Parathyroid adenoma (tissue), 2 donors: ENCODE measurements around the gene GPAT2.
"Not testable (repeated sequence)": the region's sequence is repeated elsewhere in the genome, so short reads cannot be mapped to it uniquely, and the experiment has no call there.

ENCODE experiments used
- H2AFZ ChIP-seq: fragments of 300-600 bp; sonication (generic); one replicate; pipeline ENCODE4 v1.7.0; 2017; ENCODE audit warnings: antibody characterized with exemption, mild to moderate bottlenecking
- H3K27ac ChIP-seq: fragments of 300-600 bp; sonication (generic); one replicate; pipeline ENCODE4 v1.7.0; 2017
- H3K27me3 ChIP-seq: fragments of 300-600 bp; sonication (generic); one replicate; pipeline ENCODE4 v1.7.0; 2017; ENCODE audit warnings: low read length; ENCODE audit not compliant: control insufficient read depth, insufficient read depth
- H3K36me3 ChIP-seq: fragments of 300-600 bp; sonication (generic); one replicate; pipeline ENCODE4 v1.7.0; 2017; ENCODE audit warnings: low read length; ENCODE audit not compliant: control insufficient read depth, insufficient read depth
- H3K4me1 ChIP-seq: fragments of 300-600 bp; sonication (generic); one replicate; pipeline ENCODE4 v1.7.0; 2017; ENCODE audit warnings: control low read depth
- H3K4me2 ChIP-seq: fragments of 300-600 bp; sonication (generic); one replicate; pipeline ENCODE4 v1.7.0; 2017; ENCODE audit warnings: low read length
- H3K4me3 ChIP-seq: fragments of 300-600 bp; sonication (generic); one replicate; pipeline ENCODE4 v1.7.0; 2017; ENCODE audit warnings: low read depth, low read length
- H3K79me2 ChIP-seq: fragments of 300-600 bp; sonication (generic); one replicate; pipeline ENCODE4 v1.7.0; 2017; ENCODE audit warnings: control low read depth
- H3K9ac ChIP-seq: fragments of 300-600 bp; sonication (generic); one replicate; pipeline ENCODE4 v1.7.0; 2017; ENCODE audit warnings: mild to moderate bottlenecking
- H3K9me3 ChIP-seq: fragments of 300-600 bp; sonication (generic); one replicate; pipeline ENCODE4 v1.7.0; 2017; ENCODE audit warnings: low read length; ENCODE audit not compliant: control insufficient read depth
- donor health status: primary hyperparathyroidism.

GPAT2 gene

GRCh38 chr2:96054537-96054936, 19.8 kb upstream of the GPAT2 start:
- H3K27me3 ChIP-seq, H3K4me3 ChIP-seq, H3K4me1 ChIP-seq, H3K36me3 ChIP-seq, H3K27ac ChIP-seq, H3K9ac ChIP-seq, H2AFZ ChIP-seq, H3K4me2 ChIP-seq, H3K79me2 ChIP-seq, H3K9me3 ChIP-seq: not testable (repeated sequence)

GRCh38 chr2:96053385-96053784, 18.7 kb upstream of the GPAT2 start:
- H3K4me3 ChIP-seq, H3K9ac ChIP-seq, H3K36me3 ChIP-seq, H3K27me3 ChIP-seq, H3K27ac ChIP-seq, H2AFZ ChIP-seq, H3K9me3 ChIP-seq, H3K4me1 ChIP-seq, H3K79me2 ChIP-seq, H3K4me2 ChIP-seq: not testable (repeated sequence)

GRCh38 chr2:96052632-96053031, 17.9 kb upstream of the GPAT2 start:
- not testable (repeated sequence) for H3K4me2 ChIP-seq, H3K27ac ChIP-seq, H3K79me2 ChIP-seq, H2AFZ ChIP-seq, H3K4me3 ChIP-seq, H3K36me3 ChIP-seq, H3K27me3 ChIP-seq, H3K4me1 ChIP-seq, H3K9ac ChIP-seq, H3K9me3 ChIP-seq

- H3K79me2 ChIP-seq, H3K4me2 ChIP-seq, H3K27ac ChIP-seq, H3K9ac ChIP-seq, H3K36me3 ChIP-seq, H3K4me3 ChIP-seq, H2AFZ ChIP-seq, H3K27me3 ChIP-seq, H3K9me3 ChIP-seq, H3K4me1 ChIP-seq: not testable (repeated sequence)
Measured at GRCh38 chr2:96049917-96050262, 15.2 kb upstream of the GPAT2 start.

- H3K79me2 ChIP-seq, H3K36me3 ChIP-seq, H3K4me1 ChIP-seq, H3K4me3 ChIP-seq, H2AFZ ChIP-seq, H3K9me3 ChIP-seq, H3K27me3 ChIP-seq, H3K27ac ChIP-seq, H3K9ac ChIP-seq, H3K4me2 ChIP-seq: not testable (repeated sequence)
Measured at GRCh38 chr2:96049049-96049916, 14.6 kb upstream of the GPAT2 start.

- H3K9ac ChIP-seq, H2AFZ ChIP-seq, H3K27me3 ChIP-seq, H3K36me3 ChIP-seq, H3K79me2 ChIP-seq, H3K27ac ChIP-seq, H3K4me3 ChIP-seq, H3K4me1 ChIP-seq, H3K4me2 ChIP-seq, H3K9me3 ChIP-seq: not testable (repeated sequence)
Measured at GRCh38 chr2:96035554-96035953, 838 bp upstream of the GPAT2 start.

- H3K36me3 ChIP-seq, H3K4me1 ChIP-seq, H3K9me3 ChIP-seq, H2AFZ ChIP-seq, H3K4me3 ChIP-seq, H3K27me3 ChIP-seq, H3K27ac ChIP-seq, H3K4me2 ChIP-seq, H3K9ac ChIP-seq, H3K79me2 ChIP-seq: not testable (repeated sequence)
Measured at GRCh38 chr2:96033997-96034396, 719 bp downstream of the GPAT2 start.

- H3K4me2 ChIP-seq, H3K4me3 ChIP-seq, H3K9me3 ChIP-seq, H3K79me2 ChIP-seq, H3K9ac ChIP-seq, H3K4me1 ChIP-seq, H3K27ac ChIP-seq, H3K27me3 ChIP-seq, H3K36me3 ChIP-seq, H2AFZ ChIP-seq: not testable (repeated sequence)
Measured at GRCh38 chr2:96027725-96028325, 6.9 kb downstream of the GPAT2 start.

GRCh38 chr2:96025755-96026154, 9.0 kb downstream of the GPAT2 start:
- H3K4me3 ChIP-seq, H3K79me2 ChIP-seq, H3K4me1 ChIP-seq, H3K27me3 ChIP-seq, H3K36me3 ChIP-seq, H2AFZ ChIP-seq, H3K9me3 ChIP-seq, H3K27ac ChIP-seq, H3K9ac ChIP-seq, H3K4me2 ChIP-seq: not testable (repeated sequence)
